Left kidney (tissue), 2 donors: Measurements from ENCODE around the gene KIAA1210. TPM values are rescaled to one million over a fixed set of nuclear protein-coding genes. Genes with fewer than 3 reads are reported as not detected.

Experiments
- DNase-seq: peaks from one replicate; pipeline ENCODE4 v3.0.0-alpha.2; 2013
- polyA plus RNA-seq: library from polyadenylated mRNA; unstranded; fragments of 120-200 nt; gene quantifications from one replicate; pipeline ENCODE4 v1.2.1, GENCODE V29; 2013; ENCODE audit not compliant: insufficient read length

Gene KIAA1210
- polyA plus RNA-seq, 1 donor, result 1.5 TPM

DNA sequence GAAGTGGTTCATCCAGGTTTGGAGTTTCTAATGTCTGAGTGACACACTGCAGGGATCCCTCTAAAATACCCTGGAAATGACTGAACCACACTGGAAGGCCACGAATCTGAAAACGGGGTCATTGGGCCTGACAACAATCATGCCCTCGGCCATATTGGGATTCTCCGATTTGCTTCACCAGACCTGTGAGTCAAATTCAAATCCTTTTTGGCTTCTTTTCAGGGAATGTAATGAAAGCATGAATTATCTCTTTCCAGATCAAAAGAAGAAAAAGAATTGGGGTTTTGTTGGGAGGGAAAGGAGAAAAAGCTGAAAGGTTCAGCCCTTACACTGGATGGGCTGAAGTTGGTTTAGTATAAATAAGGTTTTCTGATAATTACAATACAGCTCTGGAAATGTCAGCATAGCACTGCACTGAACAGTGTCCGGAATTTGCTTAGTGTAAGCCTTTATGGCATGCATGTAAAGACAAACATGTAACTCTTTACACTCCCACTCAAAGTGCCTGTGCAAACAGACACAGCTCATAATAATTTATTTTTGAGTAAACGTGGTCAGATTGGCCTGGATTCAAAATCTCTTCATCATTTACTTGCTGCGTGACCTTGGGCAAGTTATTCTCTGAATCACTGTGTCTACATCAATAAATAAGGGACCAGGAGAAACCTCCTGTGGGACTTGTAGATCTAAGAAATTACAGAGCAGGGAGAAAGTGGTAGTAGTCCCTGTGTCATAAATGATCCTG is 33.4 kb downstream of the KIAA1210 start:
- no peak for DNase-seq

DNA sequence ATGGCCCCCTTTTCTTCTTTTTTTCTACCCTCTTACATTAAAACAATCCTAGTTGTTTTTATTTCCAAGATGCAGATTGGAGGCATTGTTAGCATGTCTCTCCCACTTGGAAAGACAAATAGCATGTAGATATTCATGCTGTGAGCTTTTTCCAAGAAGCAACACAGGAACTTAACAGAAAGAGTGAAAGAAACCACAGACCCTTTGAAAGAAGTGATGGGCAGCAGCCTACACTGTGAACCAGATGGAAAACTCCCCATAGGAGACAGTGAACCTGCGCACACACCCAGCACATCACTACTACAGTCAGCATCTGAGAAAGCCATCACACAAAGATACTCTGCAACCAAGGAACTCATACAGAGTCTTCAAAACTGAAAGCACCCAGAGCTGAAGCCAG is 37.0 kb downstream of the KIAA1210 start:
- no peak for DNase-seq

DNA sequence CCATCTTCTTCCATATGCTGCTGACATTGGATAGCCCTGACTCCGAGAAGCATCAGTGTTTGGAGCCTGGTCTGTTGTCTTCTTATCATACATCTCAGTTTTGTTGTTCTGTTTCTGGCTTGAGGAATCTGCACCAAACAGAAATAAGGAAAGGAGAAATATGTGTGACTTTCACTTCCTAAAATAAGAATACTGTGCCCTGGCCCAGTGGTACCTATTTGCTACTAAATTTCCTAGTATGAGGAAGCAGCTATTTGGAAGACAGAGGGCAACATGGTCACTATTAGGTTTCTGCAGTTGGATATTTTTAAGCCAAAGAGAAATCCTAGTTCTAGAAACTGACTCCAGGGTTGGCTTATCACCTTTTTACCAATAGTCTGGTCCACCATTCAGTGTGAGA is 38.0 kb downstream of the KIAA1210 start:
- no peak for DNase-seq

DNA sequence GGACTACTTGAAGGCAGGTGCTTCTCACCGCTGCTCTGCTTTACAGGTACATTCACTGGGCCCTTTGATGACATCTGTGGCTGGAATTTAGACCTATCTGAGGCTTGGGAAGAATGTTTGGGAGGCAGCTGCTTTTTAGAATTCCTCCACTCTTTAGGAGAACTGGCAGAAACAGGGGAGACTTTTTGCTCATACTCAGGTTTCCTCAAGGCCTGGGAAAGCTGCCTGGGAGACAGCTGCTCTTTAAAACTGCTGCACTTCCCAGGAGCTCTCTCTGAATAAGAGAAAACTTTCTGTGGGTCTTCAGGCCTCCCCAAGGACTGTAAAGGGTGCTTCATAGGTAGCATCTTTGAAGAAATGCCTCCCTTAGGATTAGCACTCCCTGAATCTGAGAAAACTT is 40.5 kb downstream of the KIAA1210 start:
- DNase-seq, result no peak

DNA sequence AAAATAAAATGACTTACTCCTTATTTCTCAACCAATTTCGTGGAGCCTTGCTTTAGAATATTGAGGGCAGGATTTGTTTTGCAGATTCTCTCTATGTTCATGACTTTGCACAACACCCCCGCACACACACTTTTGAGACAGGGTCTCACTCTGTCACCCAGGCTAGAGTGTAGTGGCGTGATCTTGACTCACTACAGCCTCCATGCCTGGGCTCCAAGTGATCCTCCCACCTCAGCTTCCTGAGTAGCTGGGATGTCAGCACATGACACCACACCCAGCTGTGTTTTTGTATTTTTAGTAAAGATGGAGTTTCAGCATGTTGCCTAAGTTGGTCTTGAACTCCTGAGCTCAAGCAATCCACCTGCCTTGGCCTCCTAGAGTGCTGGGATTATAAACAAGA is 42.8 kb downstream of the KIAA1210 start:
- DNase-seq, result no peak

DNA sequence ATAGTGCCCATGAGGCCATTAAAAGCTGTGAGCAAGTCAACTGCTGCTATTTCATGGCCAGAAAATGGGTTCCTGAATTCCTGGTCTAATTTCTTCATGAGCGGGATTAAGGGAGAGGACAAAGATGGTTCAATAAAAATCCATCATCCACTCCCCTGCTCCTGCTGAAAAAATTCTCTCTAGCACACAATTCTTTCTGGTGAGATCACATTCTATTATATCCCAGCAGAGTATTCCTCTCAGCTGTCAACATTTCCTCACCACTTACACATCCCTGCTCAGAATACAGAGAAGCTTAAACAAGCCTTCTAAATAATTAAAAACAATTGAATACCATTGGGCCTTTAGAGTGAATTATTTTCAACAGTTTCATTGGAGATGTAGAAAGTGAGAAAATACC is 45.3 kb downstream of the KIAA1210 start:
- DNase-seq, result no peak

DNA sequence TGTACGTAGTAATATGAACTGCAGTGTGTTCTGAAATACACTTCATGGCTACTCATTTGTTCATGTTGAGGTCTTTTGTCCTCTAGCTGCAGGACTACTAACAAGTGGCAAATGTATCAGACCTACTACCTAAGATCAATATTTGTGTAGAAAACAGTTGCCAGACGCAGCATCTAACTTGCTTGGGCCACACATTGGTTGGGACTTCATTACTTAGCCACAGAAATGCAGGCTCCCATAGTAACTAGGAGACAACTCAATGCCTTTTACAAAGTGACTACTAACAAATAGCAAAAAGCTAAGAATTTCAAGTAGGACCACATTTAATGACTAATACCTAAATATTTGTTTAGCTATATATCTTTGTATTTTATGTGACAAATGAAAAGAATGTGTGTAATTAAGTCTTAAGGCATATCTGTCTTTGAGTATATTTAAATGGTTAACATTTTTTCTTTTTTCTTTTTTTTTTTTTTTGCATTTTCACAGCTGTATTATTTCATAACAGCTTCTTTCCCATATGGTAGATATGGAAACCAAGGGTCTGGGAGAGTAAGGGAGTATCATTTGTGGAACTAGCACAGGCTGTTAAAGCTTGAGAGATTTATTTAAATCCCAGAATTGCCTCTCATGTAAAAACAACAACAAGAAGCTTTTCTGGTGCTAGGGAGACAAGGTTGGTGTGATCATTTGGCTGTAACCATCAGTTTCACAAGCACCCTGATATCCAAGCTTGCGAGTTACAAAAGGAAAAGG is 52.2 kb downstream of the KIAA1210 start:
- DNase-seq, result no peak

DNA sequence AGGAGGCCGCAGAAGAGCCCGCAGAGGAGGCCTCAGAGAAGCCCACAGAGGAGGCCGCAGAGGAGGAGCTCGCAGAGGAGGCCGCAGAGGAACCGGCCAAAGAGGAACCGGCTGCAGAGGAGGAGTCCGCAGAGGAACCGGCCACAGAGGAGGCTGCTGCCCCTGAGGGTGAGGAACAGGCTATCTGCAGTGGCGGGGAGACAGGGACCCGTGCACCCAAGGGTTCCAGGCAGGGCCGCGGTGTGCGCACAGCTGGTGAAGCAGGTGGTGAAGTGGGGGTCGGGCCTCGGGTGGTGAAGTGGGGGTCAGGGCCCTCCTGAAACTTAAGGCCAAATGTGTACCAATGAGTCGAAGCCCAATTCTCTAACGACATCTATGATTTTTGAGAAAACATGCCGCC is 53.7 kb downstream of the KIAA1210 start:
- no peak for DNase-seq

DNA sequence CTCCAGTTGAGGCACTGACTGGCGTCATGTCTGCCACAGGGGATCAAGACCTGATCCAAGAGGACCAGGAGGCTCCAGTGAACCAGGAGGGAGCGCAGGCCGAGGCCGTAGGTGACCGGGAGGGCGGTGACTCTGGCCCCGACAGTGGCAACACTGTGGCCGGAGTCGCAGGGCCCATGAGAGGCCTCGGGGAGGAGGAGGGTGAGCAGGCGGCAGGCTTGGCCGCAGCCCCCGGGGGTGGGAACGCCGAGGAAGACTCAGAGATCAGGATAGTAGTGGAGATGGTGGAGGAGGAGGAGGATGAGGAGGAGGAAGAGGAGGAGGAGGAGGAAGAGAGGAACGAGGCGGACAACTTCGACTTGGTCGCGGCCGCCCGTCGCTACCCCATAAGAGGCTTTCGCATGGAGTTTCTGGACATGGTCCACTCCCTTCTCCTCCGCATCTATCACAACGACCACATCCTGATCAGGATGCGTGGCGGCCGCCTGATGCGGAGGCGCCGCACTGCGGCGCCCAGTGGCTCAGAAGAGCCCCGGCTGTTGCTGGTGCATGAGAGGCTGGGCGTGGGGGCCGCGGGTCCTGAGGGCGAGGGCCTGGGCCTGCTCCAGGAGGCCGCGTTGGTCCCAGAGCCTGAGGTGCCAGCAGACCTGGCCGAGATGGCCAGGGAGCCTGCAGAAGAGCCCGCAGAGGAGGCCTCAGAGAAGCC is 54.3 kb downstream of the KIAA1210 start:
- DNase-seq, result no peak

DNA sequence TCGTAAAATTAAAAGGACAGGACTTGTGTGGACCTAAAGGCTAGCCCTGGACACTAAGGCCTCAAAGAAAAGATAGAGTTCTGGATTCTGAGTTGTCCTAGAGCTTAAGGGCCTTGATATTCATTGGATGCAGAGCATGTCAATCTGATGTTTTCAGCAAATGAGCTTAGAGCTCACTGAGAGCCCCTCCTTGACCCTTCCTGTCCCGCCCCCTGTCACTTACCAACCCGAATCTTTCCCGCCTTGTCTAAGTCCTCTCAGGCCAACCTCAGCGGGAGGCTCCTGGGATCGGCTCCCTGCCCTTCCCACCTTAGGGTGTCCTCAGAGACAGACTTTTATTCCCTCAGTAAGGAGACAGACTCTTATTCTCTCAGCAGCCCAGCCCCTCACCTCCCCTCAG is 54.9 kb downstream of the KIAA1210 start, which contains the start of gene CT47C1:
Gene CT47C1, plus strand, starts transcription at position 250 of the 400 bp plus-strand sequence. CDS start 233 bp downstream, outside the sequence.
- DNase-seq, result no peak

DNA sequence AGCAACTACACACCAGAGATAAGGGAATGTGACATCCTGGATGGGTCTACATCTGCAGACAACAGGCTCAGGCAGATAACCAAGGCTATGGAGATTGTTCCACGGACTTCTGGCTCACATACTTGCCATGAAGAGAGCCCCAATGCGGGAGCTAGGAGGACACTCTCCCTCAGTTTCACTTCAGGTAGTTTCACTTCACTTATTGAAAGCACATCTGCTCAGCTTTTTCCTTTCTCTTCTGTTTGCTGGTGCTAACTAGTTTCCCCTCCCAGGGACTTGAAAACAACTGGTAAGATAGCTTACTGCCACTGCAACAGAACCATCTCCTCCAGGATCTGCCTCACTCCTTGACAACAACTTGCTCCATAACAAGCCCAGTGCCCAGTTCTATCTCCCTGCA is 56.2 kb downstream of the KIAA1210 start:
- no peak for DNase-seq

DNA sequence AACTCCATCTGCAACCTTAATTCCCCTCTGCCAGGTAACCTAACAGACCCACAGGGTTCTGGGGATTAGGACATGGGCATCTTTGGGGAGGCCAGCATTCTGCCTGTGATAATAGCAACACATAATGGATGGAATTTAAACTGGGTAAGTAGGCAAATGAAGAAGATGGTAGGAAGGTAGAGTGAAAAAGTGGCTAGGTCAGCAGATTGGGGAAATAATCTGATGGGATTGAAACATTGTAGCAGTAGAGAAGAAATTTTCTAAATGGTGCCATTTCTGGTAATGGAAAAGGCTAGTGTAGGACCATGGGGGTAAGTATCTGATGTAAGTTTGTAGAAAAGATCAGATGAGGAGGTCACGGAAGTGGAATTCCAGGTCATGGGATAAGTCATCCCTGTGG is 57.9 kb downstream of the KIAA1210 start:
- DNase-seq, result no peak

DNA sequence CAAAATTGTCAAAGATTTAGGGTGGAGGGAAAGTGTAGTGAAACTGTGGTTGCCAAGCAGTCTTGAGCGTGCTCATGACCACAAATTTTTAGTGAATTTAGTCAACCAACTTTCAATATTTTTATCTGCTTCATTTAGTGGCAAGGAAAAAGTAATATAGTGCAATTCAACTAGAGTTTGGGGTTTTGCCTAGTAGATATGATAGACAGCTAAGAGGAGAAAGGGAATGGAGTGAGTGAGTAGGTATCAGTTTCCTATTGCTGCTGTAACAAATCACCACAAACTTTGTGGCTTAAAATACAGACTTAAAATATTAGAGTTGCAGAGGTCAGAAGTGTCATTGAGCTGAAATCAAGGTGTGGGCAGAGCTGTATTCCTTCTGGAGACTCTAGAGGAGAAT is 58.5 kb downstream of the KIAA1210 start:
- no peak for DNase-seq

DNA sequence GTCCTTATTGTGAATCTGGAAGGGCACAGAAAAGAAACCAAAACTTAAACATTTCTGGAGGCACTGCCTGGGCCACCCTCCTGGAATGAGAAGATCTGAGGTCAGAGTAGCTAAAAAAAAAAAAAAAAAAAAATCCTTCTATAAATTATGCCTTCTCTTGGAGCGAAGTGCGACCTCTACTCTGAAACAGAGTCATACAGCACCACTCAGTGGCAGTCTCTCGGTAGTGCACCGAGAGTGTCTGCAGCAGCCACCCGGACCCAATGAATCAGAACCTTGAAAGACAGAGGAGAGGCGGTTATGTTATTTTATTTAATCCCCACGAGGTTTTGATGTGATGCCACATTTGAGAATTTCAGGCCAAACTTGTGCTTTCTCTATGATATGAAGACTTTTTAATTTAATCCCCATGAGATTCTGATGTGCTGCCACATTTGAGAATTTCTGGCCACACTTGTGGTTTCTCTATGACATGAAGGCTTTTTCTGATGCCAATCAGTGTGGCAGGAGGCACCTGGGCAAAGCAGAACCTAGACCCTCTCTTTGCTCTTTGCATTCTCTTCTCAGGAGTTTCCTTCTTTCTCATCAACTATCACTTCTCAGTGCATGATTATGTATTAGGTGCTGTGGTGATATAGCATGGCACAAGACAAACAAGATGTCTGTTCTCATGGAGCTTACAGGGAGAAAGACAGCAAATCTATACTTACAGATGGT is 60.4 kb downstream of the KIAA1210 start:
- DNase-seq, result peak; percentile 37

DNA sequence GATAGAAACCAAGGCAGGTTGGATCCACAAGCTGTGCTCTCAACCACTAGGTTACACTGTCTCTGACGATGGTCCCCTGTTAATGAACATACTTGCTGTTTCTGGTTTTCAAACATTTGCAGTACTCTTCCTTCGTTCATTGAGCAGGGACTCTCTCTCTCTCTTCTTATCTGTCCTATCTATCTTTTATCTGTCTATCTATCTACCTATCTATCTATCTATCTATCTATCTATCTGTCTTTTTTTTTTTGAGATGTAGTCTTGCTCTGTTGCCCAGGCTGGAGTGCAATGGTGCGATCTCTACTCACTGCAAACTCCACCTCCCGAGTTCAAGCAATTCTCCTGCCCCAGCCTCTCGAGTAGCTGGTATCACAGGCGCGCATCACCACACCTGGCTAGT is 64.2 kb downstream of the KIAA1210 start:
- DNase-seq, result no peak

DNA sequence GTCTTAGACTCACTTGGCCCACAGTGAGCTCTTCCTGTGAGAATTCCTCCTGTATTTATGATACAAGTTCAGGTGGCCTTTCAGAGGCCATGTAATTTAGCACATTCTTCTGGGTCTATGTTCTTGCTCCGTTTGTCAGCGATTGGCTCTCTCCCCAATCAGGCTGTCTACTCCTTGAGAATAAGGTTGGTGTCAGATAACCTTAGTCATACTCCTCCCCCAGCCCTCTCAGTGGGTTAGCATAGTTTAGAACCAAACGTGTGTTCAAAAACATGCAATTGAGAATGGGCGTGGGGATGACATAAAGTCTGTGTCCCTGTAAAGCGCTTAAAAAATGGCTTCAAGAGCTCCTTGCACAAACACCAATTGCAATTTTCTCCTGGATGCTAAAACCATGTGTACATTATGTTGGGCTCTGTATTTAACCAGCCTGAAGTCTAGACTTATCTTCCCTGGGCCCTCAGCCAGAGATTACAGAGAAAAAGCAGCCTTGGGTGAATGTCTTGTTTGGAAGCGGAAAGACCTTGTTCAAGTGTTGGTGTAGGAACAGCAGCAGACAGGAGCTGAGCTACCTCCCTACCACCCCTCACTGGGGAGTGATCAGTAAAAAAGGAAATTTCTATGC is 64.8 kb downstream of the KIAA1210 start:
- no peak for DNase-seq

DNA sequence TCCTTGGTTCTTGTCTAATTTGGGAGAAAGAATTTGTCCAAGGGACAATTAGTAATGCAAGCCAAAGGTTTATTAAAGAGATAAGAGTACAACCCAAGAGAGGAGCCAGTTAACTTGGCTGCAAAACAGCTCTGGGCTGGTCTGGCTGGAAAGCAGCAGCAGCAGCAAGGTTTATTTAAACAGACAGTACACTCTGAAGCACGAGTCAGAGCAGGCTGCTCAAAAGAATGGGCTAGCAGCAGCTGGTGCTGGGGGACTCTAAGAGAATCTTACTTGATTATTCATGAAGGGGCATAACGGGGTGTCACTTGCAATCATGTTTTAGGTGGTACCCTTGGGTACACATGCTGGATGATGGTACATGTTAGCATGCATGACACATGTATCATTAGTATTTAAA is 71.9 kb downstream of the KIAA1210 start:
- DNase-seq, result no peak

DNA sequence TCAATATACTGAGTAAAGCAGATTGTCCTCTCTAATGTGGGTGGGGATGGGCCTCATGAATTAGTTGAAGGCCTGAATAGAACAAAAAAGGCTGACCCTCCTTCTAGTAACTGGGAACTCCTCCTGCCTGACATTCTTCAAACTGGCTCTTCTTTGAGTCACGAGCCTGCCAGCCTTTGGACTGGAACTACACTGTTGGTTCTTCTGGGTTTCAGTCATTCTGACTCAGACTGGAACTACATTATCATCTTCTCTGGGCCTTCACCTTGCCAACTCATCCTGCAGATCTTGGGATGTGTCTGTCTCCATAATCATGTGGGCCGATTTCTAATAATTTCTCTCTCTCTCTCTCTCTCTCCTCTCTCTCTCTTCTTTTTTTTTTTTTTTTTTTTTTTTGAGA is 81.7 kb downstream of the KIAA1210 start:
- no peak for DNase-seq

DNA sequence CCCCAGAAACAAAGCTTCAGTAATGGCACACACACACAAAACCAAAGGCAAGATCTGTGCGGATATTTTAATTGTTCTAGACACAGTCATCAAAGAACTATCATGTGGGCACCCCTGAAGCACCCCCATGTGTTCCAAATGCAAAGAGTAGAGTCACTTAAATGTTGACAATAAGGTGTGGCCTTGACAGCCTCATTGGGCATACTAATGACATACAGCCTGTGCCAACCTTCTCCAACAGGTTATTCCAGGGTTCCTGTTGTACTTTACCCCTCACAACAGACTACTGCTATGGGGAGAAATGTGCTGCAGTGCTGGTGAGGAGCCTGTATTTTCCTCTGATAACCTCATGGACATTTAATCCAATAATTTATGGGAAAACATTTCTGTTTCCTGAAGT is 84.6 kb downstream of the KIAA1210 start:
- DNase-seq, result no peak

DNA sequence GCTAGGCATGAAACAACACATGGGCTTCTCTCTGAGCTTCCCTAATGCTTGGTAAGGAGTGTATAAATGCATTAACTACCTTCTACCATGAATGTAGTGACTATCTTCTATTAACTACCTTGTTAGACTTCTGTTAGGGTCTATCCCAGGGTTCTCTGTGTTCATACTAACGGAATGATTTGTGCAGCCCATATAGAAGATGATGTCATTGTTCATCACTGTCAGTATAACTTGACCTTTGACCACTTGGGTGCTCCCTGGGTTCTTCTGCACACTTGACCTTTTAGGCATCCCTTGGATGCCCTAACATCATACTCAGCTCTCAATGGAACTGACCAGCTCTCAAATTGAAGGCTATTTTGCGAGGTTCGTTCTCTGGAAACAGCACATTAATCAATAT is 85.6 kb downstream of the KIAA1210 start:
- DNase-seq, result no peak

DNA sequence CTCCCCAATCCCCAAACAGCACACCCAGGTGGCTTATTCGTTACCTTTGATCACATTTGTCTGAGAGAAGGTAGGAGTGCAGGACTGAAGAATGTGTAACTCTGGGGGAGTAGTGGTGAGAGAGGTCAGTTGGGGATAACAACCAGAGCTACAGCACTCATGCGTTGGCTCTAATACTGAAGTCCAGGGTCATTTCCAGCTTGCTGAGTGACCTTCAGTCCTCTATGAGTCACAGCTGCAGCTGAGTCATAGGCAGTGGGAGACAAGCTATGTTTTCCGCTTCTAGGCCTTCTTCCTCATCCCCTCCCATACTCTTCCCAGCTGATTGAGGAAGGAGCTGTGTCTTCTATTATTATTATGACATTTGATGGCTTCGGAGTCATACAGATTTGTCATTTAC is 86.4 kb downstream of the KIAA1210 start:
- peak; percentile 7 for DNase-seq

DNA sequence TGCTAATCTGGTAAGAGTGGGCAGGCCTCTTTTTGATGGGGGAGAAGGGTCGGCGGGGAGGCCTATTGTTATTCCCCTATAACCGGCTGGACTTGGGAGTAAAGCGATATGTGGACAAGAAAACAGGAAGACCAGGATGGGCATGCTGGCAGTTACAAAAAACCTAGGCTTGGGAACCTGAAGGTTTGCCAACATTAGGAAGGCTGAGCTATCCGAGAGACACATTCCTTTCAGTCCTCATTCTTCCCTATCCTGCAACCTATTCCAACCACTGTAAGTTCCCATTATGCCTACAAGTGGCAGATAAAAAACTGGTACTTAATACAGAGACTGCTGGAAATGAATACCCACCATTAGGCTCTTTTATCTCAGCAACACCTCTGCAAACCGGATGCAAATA is 87.2 kb downstream of the KIAA1210 start:
- no peak for DNase-seq
